ENCODE results near the gene SLC6A18.

SLC6A18 gene

GRCh38 chr5:1225081-1225480, at the start of gene SLC6A18:
Gene SLC6A18, plus strand, starts transcription at chr5:1225381. Its CDS starts 97 bp downstream, at chr5:1225478.
- H3K4me3 ChIP-seq (replicated peaks; ENCODE audit: low read depth, low read length): no peak within 1 kb of the TSS
- TF ChIP-seq CTCF (IDR thresholded peaks at IDR 0.05; ENCODE audit: low read length, missing control alignments): no peak
- no peak for DNase-seq (ENCODE audit: low read depth)

GRCh38 chr5:1175801-1176472, 49.2 kb upstream of the SLC6A18 start:
- H3K4me3 ChIP-seq (replicated peaks; ENCODE audit: low read depth, low read length): no peak overlapping the region
- no peak for TF ChIP-seq CTCF (IDR thresholded peaks at IDR 0.05; ENCODE audit: low read length, missing control alignments)
- DNase-seq (ENCODE audit: low read depth): no peak

- TF ChIP-seq CTCF (IDR thresholded peaks at IDR 0.05; ENCODE audit: low read length, missing control alignments): no peak
Measured at GRCh38 chr5:1176473-1177391, 48.4 kb upstream of the SLC6A18 start.

GRCh38 chr5:1177826-1178528, 47.2 kb upstream of the SLC6A18 start:
- DNase-seq (ENCODE audit: low read depth): no peak
- H3K4me3 ChIP-seq (replicated peaks; ENCODE audit: low read depth, low read length): no peak overlapping the region
- TF ChIP-seq CTCF (IDR thresholded peaks at IDR 0.05; ENCODE audit: low read length, missing control alignments): no peak

More at GRCh38 chr5:1176473-1177391, 48.4 kb upstream of the SLC6A18 start:
- no peak overlapping the region for H3K4me3 ChIP-seq (replicated peaks; ENCODE audit: low read depth, low read length)
- DNase-seq (ENCODE audit: low read depth): no peak

- no peak overlapping the region for H3K4me3 ChIP-seq (replicated peaks; ENCODE audit: low read depth, low read length)
- no peak for TF ChIP-seq CTCF (IDR thresholded peaks at IDR 0.05; ENCODE audit: low read length, missing control alignments)
- no peak for DNase-seq (ENCODE audit: low read depth)
Measured at GRCh38 chr5:1178529-1179382, 46.4 kb upstream of the SLC6A18 start.

GRCh38 chr5:1179383-1179715, 45.8 kb upstream of the SLC6A18 start:
- no peak for DNase-seq (ENCODE audit: low read depth)
- no peak overlapping the region for H3K4me3 ChIP-seq (replicated peaks; ENCODE audit: low read depth, low read length)
- TF ChIP-seq CTCF (IDR thresholded peaks at IDR 0.05; ENCODE audit: low read length, missing control alignments): no peak
